ENCODE results near the gene CYP1B1.

- TF ChIP-seq CTCF (IDR thresholded peaks at IDR 0.05; ENCODE audit: low read length) (no peak), EZH2 (optimal IDR thresholded peaks at IDR 0.05; ENCODE audit: low read depth, low read length) (no peak)
Observed at GRCh38 chr2:38076152-38076709, 280 bp upstream of the CYP1B1 start.
